Muscle layer of duodenum (tissue), 2 donors: ENCODE results near the gene FNBP1L.

Experiments
- H3K27ac ChIP-seq: one replicate; pipeline ENCODE4 v1.7.0; 2013; ENCODE audit warnings: mild to moderate bottlenecking, low read length
- H3K27me3 ChIP-seq: one replicate; pipeline ENCODE4 v1.7.0; 2013; ENCODE audit warnings: low read depth, mild to moderate bottlenecking, control low read depth, low read length
- H3K36me3 ChIP-seq, 2 donors: one replicate each; pipeline ENCODE4 v1.7.0; 2013; ENCODE audit warnings: low read length in 2 of 2, control low read depth in 1 of 2, mild to moderate bottlenecking in 1 of 2; ENCODE audit not compliant: insufficient read depth in 2 of 2, control insufficient read depth in 1 of 2
- H3K4me1 ChIP-seq, 2 donors: one replicate each; pipeline ENCODE4 v1.7.0; 2013; ENCODE audit warnings: low read length in 2 of 2, mild to moderate bottlenecking in 2 of 2, control low read depth in 1 of 2, moderate library complexity in 1 of 2; ENCODE audit not compliant: insufficient read depth in 2 of 2, control insufficient read depth in 1 of 2
- H3K4me3 ChIP-seq, 2 donors: one replicate each; pipeline ENCODE4 v1.7.0; 2013; ENCODE audit warnings: low read length in 2 of 2, low read depth in 1 of 2, mild to moderate bottlenecking in 1 of 2
- H3K9me3 ChIP-seq, 2 donors: one replicate each; pipeline ENCODE4 v1.7.0; 2013; ENCODE audit warnings: low read length in 2 of 2, control low read depth in 1 of 2, mild to moderate bottlenecking in 1 of 2; ENCODE audit not compliant: control insufficient read depth in 1 of 2
- donor health status: healthy.

Gene FNBP1L

DNA sequence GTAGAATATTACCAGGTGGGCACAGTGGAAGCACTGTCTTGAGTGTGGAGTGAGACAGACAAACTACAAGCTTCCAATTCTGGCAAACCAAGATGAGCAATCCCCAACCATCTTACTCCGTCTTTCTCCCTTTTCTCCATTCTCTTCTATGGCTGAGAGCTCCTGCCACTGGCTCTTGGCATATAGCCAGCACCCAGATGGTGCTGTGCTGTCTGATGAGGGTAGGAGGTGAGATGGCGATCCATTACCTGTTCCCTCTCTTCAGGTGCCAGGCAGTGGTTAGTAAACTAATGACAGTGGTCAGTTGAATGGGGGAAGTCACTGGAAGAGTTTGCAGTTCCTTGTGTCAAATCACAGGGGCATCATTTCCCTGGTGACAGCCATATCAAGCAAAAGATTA is 108.4 kb downstream of the FNBP1L start:
- Histone ChIP-seq H3K4me1 (peaks cover 9 to 13% of the 10 kb centered on the region in 2 donors), H3K9me3 (no peaks in the 10 kb centered on the region), H3K36me3 (peaks cover 8 to 10% of the 10 kb centered on the region in 2 donors), H3K4me3 (no peak overlapping the region), H3K27me3 (no peaks in the 10 kb centered on the region), H3K27ac (no peak overlapping the region)

DNA sequence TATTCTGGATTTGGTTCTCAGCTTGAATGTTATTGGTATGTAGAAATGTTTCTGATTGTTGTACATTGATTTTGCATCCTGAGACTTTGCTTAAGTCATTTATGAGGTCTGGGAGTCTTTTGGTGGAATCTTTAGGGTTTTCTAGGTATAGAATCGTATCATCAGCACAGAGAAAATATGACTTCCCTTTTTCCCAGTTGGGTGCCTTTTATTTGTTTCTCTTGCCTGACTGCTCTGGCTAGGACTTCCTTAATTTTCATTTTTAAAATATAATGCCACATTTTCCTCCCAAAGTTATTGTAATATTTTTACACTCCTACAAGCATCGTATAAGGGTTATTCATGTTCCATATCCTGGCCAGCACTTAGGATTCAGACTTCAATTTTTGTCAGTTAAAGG is 111.1 kb downstream of the FNBP1L start:
- no peak overlapping the region for H3K4me3 ChIP-seq
- peaks cover 0 to 9% of the 10 kb centered on the region in 2 donors for H3K4me1 ChIP-seq
- no peaks in the 10 kb centered on the region for H3K9me3 ChIP-seq
- no peaks in the 10 kb centered on the region for H3K27me3 ChIP-seq
- H3K27ac ChIP-seq: no peak overlapping the region
- peaks cover 13 to 18% of the 10 kb centered on the region in 2 donors for H3K36me3 ChIP-seq

DNA sequence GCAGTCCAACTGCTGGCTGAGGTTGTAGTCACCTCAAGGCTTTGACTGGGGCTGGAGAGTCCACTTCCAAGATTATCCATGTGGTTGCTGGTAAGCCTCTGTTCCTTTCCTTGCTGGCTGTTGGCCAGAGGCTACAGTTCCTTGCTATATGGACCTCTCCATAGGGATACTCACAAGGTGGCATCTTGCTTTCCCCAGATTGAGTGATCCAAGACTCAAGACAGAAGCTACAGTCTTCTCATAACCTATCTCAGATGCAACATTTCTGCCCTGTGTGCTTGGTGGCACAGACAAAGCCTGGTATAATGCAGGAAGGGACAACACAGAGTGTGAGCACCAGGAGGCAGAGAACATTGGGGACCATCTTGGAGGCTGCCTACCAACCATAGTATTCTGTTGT is 111.8 kb downstream of the FNBP1L start:
- no peaks in the 10 kb centered on the region for H3K27me3 ChIP-seq
- peaks cover 0 to 5% of the 10 kb centered on the region in 2 donors for H3K4me1 ChIP-seq
- no peak overlapping the region for H3K27ac ChIP-seq
- no peak overlapping the region for H3K4me3 ChIP-seq
- no peaks in the 10 kb centered on the region for H3K9me3 ChIP-seq
- peaks cover 13 to 20% of the 10 kb centered on the region in 2 donors for H3K36me3 ChIP-seq

DNA sequence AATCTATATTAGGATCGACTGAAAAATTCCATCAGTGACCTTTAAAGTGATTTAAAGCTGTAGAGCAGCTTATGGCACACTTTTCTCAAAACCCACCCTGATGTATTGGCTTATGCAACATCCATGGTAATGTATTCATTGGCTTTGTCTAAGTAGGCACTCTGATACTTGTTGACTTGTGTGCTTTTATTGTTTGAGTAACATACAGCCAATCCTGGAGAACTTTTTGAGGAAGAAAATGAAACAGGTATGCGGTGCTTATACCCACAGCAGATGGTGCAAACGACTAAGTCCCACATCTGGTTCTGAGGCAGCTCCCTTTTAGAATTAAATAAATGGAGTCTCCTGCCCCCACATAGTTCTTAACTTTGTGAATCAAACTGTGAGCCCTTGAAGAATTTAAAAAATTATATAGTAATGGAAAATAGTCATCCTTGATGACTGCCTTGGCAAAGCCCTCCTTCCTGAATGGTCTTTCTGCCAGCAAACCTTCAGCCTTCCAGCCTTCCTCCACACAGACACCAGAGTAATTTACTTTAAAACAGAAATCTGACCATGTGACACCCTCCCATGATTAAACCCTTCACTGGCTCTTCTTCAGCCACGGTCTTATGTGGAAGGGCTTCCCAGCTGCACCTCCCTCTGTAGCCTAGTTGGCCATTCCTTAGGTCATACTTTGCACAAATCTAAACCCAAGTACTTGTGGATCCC is 117.7 kb downstream of the FNBP1L start:
- Histone ChIP-seq H3K4me1 (no peaks in the 10 kb centered on the region), H3K9me3 (no peaks in the 10 kb centered on the region), H3K36me3 (peaks cover 40 to 41% of the 10 kb centered on the region in 2 donors), H3K27ac (no peak overlapping the region), H3K27me3 (no peaks in the 10 kb centered on the region), H3K4me3 (no peak overlapping the region)

DNA sequence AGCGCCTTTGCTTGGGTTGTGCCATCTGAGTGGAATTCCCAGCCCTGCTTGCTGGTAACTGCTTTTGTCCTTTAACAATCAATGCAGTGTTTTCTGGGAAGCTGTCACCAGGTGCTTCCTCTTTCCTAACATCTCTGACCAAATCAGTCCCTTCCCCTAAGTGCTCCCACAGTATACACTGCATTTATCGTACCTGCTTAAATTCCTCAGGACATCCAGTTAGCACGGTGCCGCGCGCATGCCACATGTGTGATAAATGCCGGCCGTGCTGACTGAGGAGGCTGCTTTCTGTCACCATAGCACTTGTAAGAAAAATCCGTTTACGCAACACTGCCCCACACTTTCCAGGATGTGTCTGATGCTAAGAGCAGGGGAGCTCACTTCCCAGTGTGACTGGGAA is 118.3 kb downstream of the FNBP1L start:
- H3K27ac ChIP-seq: no peak overlapping the region

DNA sequence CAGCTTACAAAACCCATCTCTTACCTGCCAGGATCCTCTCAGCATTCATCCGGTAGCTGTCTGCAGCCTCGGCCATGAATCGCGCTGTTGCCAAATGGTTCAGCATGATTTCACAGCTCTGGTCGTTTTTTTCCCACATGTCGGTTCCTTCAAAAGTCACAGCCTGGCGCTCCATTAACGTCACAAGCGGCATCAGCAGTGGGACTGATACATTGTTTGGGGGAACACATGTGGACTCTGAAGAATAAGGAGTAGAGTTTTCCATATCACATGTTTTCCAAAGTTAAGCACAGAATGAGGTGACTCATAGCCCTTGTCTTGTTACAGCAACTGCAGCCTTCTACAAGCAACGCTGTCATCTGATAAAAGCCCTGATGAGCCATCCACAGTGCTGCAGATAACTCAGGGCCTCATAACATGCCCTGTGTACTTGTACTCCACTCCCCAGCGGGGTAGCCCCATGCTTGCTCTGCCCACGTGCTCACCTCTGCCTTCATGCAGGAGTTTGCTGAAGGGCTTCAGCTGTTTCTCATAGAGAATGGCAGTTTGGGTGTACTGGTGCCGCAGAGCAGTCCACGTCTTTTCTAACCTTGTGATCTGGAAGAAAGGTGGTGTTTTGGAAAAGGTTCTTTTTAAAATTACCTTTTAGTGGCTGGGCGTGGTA is 119.5 kb downstream of the FNBP1L start:
- Histone ChIP-seq H3K36me3 (peaks cover 37 to 58% of the 10 kb centered on the region in 2 donors), H3K4me3 (no peak overlapping the region), H3K4me1 (no peaks in the 10 kb centered on the region), H3K27ac (peak overlapping the region; percentile 67), H3K9me3 (no peaks in the 10 kb centered on the region), H3K27me3 (no peaks in the 10 kb centered on the region)

More for the DNA sequence above, 118.3 kb downstream of the FNBP1L start:
- Histone ChIP-seq H3K27me3 (no peaks in the 10 kb centered on the region), H3K4me1 (no peaks in the 10 kb centered on the region), H3K36me3 (peaks cover 38 to 46% of the 10 kb centered on the region in 2 donors), H3K9me3 (no peaks in the 10 kb centered on the region), H3K4me3 (no peak overlapping the region)

DNA sequence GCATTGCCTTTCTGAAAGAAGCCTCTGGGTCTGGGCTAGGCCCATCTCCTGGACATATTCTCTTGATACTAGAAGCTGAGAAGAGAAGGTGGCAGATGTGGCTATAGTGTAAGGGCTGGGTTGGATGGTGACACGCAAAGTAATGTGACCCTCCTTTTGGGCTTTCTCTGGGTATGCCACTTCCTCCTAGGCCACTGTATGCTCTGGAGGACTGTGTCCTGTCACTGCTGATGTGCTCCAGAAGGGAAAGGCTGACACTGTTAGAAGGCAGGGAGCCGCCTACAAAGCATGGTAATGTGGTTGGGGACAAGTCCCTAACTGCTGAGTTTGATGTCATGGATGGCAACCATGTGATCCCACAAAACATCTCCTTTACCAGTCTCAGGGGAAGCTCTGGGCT is 121.6 kb downstream of the FNBP1L start:
- H3K4me3 ChIP-seq: no peak overlapping the region
- no peaks in the 10 kb centered on the region for H3K9me3 ChIP-seq
- no peaks in the 10 kb centered on the region for H3K27me3 ChIP-seq
- peaks cover 41 to 58% of the 10 kb centered on the region in 2 donors for H3K36me3 ChIP-seq
- no peaks in the 10 kb centered on the region for H3K4me1 ChIP-seq
- H3K27ac ChIP-seq: no peak overlapping the region

DNA sequence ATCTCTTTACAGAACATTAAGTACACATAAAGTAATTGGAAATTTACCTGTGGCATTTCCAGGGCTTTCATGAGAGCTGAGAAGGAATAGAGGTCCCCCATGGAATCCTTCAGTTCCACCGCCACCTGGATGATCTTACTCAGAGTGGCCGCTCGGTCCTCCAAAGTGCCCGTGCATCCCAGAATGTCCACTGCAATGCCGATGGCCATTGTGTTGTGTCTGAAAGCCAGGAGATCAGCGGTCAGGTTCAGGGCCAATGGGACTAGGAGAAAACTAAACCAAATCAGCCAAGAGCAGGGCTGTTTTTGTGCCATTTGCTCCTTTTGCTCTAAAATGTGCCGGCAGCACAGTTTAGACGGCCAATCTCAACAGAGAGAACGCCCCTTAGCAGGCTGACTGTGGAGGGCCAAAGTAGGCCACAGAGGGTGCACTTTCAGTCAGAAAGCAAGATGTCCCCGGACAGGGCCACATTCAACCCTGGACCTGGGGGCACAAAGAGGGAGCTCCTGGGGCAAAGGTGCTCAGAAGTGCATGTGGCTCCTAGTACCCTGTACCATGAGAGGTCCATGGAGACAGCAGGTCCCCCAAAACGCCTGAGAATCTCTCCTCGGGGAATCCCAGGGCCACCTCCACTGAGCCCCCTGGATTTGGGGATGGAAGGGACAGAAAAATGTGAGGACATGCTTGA is 123.8 kb downstream of the FNBP1L start:
- Histone ChIP-seq H3K4me1 (peaks cover 0 to 7% of the 10 kb centered on the region in 2 donors), H3K27me3 (no peaks in the 10 kb centered on the region), H3K9me3 (no peaks in the 10 kb centered on the region), H3K36me3 (peaks cover 48 to 67% of the 10 kb centered on the region in 2 donors), H3K27ac (no peak overlapping the region), H3K4me3 (no peak overlapping the region)

DNA sequence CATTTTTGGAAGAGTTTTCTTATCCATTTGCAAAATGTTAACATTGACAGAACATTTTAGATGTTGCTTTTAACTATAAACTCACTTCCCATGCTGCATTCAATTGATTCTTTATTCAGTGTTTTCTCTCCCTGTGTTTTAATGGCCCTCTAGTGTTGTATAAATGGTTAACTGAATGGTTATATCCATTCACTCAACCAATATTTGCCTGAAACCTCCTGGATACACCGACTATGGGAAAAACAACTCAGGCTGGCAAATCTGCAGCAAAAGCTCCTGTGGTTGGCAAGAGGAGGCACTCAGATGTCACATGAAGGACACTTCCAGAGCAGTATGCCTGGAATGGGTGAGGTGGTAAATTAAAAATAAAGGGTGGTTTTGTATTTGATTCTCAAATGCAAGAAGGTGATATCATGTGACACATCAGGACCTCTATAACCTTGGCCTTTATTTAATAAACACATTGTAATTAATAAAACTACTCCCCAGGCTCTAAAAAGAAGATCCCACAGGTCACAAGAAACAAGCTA is 126.1 kb downstream of the FNBP1L start:
- Histone ChIP-seq H3K4me3 (no peak overlapping the region), H3K9me3 (no peaks in the 10 kb centered on the region), H3K27ac (no peak overlapping the region), H3K27me3 (no peaks in the 10 kb centered on the region), H3K4me1 (peaks cover 0 to 8% of the 10 kb centered on the region in 2 donors), H3K36me3 (peaks cover 33 to 59% of the 10 kb centered on the region in 2 donors)

DNA sequence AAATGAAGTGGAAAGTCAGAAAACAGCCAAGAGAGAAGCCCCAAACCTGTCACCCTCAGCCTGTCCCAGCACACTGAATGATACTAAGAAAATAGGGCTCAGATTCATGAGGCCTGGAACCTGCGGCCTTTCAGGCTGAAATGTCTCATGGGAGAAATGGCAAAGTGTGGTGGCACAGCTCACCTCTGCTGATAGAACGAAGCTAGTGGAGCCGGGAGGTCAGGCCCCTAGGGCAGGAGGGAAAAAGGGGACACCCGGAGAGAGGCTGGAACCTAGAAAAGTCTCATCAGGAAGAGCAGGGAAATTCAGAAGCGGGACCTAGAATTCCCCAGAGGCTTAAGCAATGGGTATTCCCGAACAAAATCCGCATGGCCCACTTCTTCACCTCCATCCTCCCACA is 126.6 kb downstream of the FNBP1L start:
- no peaks in the 10 kb centered on the region for H3K9me3 ChIP-seq
- no peak overlapping the region for H3K27ac ChIP-seq
- H3K36me3 ChIP-seq: peaks cover 31 to 59% of the 10 kb centered on the region in 2 donors
- H3K4me1 ChIP-seq: peaks cover 0 to 8% of the 10 kb centered on the region in 2 donors
- no peak overlapping the region for H3K4me3 ChIP-seq
- no peaks in the 10 kb centered on the region for H3K27me3 ChIP-seq

DNA sequence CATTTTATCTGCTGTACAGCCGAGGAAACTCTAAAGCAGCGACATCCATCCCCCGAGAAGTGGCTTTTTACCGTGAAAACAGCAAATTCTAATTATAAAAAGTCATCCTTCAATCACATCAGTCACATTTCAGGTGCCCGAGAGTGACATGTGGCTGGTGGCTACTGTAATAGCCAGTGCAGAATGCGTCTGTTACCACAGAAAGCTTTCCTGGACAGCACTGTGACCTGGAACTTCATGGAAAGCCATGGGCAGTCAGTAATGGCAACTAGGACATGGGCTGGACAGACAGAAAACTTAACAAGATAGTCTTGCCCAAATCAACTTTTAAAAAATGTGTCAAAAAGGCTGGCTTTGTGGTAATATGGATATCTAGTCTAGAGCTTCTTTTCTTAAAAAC is 127.1 kb downstream of the FNBP1L start:
- no peak overlapping the region for H3K4me3 ChIP-seq
- H3K36me3 ChIP-seq: peaks cover 28 to 55% of the 10 kb centered on the region in 2 donors
- H3K27me3 ChIP-seq: no peaks in the 10 kb centered on the region
- no peaks in the 10 kb centered on the region for H3K9me3 ChIP-seq
- H3K4me1 ChIP-seq: peaks cover 5 to 8% of the 10 kb centered on the region in 2 donors
- H3K27ac ChIP-seq: no peak overlapping the region
